Measurements from ENCODE around the gene ITM2C. TPM values are rescaled to one million over a fixed set of nuclear protein-coding genes. Genes with fewer than 3 reads are reported as not detected.
A peak's percentile ranks its signal among the peaks of the same experiment; 100 is the strongest.

Gene ITM2C
- total RNA-seq, 2 donors from 2014 or later: 15.3 to 18.6 TPM

- Mint-ChIP-seq H3K36me3 (ENCODE audit: low read depth) (no peaks in the 10 kb centered on the region), H3K4me3 (no peak overlapping the region), H3K4me1 (peaks cover 9% of the 10 kb centered on the region), H3K27me3 (peaks cover 77% of the 10 kb centered on the region), H3K27ac (no peak overlapping the region)
- no peak for DNase-seq
- H3K9me3 ChIP-seq (ENCODE audit: control insufficient read depth, low read length, poor library complexity, severe bottlenecking): no peaks in the 10 kb centered on the region
- no peak for ATAC-seq
Observed at GRCh38 chr2:230895536-230896345, 31.0 kb downstream of the ITM2C start.

DNA sequence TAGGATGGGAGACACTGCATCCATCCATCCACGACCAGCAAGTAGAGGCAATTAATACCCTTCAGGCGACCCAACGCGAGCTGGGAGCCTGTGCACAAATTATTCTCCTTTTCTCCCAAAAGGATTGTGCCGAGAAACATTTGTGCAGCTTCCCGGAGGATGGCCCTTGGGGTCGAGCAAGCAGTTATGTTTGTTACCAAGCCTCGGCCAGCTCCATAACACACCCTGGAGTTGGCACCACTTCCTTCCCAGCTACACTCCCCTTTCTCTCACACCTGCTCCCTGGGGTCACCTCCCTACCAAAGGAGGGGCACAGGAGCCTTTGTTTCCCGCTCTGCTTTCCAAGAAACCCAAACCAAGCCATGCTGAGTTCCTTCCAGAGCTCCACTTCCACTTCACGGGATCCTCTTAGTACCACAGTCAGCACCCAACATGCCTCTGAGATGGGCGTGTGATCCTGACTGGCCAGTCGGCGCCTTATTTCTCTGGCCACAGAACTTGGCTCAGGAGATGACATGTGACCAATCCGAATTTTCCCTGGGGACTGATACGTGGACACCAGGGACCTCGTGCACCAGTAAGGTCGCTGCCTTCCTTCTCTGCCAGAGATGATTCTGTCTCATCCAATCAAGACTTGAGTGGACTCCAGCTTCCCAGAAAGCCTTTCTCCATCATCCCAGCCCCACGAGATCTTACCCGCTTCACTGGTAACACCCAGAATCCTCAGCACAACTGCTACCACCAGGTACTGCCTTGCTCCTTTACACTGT, 31.8 kb downstream of the ITM2C start:
- H3K9me3 ChIP-seq (ENCODE audit: control insufficient read depth, low read length, poor library complexity, severe bottlenecking): no peaks in the 10 kb centered on the region
- ATAC-seq (no peak), DNase-seq (no peak)
- H3K36me3 Mint-ChIP-seq (ENCODE audit: low read depth): no peaks in the 10 kb centered on the region
- H3K4me1 Mint-ChIP-seq: peaks cover 7% of the 10 kb centered on the region
- H3K27me3 Mint-ChIP-seq: peaks cover 75% of the 10 kb centered on the region
- H3K4me3 Mint-ChIP-seq: no peak overlapping the region
- H3K27ac Mint-ChIP-seq: no peak overlapping the region

- no peaks in the 10 kb centered on the region for H3K36me3 Mint-ChIP-seq (ENCODE audit: low read depth)
- ATAC-seq (no peak), DNase-seq (no peak)
- H3K27me3 Mint-ChIP-seq: peaks cover 59% of the 10 kb centered on the region
- H3K4me1 Mint-ChIP-seq: peaks cover 11% of the 10 kb centered on the region
- H3K9me3 ChIP-seq (ENCODE audit: control insufficient read depth, low read length, poor library complexity, severe bottlenecking): no peaks in the 10 kb centered on the region
- H3K4me3 Mint-ChIP-seq: no peak overlapping the region
- no peak overlapping the region for H3K27ac Mint-ChIP-seq
Observed at GRCh38 chr2:230898016-230898712, 33.4 kb downstream of the ITM2C start.

- ATAC-seq (no peak), DNase-seq (no peak)
- Mint-ChIP-seq H3K4me3 (no peak overlapping the region), H3K4me1 (peaks cover 11% of the 10 kb centered on the region), H3K27me3 (peaks cover 55% of the 10 kb centered on the region), H3K27ac (no peak overlapping the region), H3K36me3 (ENCODE audit: low read depth) (no peaks in the 10 kb centered on the region)
- H3K9me3 ChIP-seq (ENCODE audit: control insufficient read depth, low read length, poor library complexity, severe bottlenecking): no peaks in the 10 kb centered on the region
Observed at GRCh38 chr2:230898713-230899091, 34.0 kb downstream of the ITM2C start.

- Mint-ChIP-seq H3K4me1 (peaks cover 11% of the 10 kb centered on the region), H3K36me3 (ENCODE audit: low read depth) (no peaks in the 10 kb centered on the region), H3K4me3 (no peak overlapping the region), H3K27me3 (peaks cover 49% of the 10 kb centered on the region), H3K27ac (no peak overlapping the region)
- DNase-seq (no peak), ATAC-seq (no peak)
- no peaks in the 10 kb centered on the region for H3K9me3 ChIP-seq (ENCODE audit: control insufficient read depth, low read length, poor library complexity, severe bottlenecking)
Observed at GRCh38 chr2:230899287-230899686, 34.5 kb downstream of the ITM2C start.

- ATAC-seq: no peak
- Mint-ChIP-seq H3K4me3 (no peak overlapping the region), H3K4me1 (peaks cover 7% of the 10 kb centered on the region), H3K36me3 (ENCODE audit: low read depth) (no peaks in the 10 kb centered on the region), H3K27me3 (peaks cover 44% of the 10 kb centered on the region), H3K27ac (peak overlapping the region; percentile 51)
- H3K9me3 ChIP-seq (ENCODE audit: control insufficient read depth, low read length, poor library complexity, severe bottlenecking): no peaks in the 10 kb centered on the region
- no peak for DNase-seq
Observed at GRCh38 chr2:230899786-230900185, 35.0 kb downstream of the ITM2C start.

DNA sequence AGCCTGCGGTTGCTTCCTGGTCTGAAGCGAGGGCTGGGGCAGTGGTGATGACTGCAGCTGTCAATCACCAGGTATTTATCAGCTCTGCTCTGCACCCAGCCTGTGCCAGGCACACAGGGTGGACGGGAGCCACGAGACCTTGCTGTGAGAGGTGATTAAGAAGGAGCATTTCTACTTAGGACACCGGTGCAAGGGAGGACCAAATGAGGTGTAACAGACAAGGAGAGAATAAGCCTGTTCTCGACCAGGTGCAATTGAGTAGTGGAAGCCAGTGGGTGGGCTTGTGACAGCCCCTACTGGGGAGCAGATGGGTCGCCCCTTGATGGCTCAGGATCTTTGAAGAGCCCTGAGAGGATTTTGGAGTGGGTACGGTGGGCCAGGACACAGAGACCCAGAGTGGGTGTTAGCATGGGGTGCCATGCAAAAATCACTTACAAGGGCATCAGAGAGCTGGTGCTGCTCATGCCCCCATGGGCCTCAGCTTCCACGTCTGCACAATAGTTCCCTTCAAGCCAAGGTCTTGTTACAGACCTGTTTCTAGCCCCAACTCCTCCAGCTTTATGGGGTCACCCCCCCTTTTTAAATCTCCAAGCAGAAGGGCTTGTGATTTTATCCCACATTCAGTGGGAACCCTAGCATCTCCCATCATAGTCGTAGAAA, 35.7 kb downstream of the ITM2C start:
- DNase-seq: no peak
- peak overlapping the region; percentile 51 for H3K27ac Mint-ChIP-seq
- H3K4me1 Mint-ChIP-seq: peaks cover 11% of the 10 kb centered on the region
- no peak for ATAC-seq
- no peaks in the 10 kb centered on the region for H3K36me3 Mint-ChIP-seq (ENCODE audit: low read depth)
- H3K27me3 Mint-ChIP-seq: peaks cover 43% of the 10 kb centered on the region
- H3K9me3 ChIP-seq (ENCODE audit: control insufficient read depth, low read length, poor library complexity, severe bottlenecking): no peaks in the 10 kb centered on the region
- no peak overlapping the region for H3K4me3 Mint-ChIP-seq

DNA sequence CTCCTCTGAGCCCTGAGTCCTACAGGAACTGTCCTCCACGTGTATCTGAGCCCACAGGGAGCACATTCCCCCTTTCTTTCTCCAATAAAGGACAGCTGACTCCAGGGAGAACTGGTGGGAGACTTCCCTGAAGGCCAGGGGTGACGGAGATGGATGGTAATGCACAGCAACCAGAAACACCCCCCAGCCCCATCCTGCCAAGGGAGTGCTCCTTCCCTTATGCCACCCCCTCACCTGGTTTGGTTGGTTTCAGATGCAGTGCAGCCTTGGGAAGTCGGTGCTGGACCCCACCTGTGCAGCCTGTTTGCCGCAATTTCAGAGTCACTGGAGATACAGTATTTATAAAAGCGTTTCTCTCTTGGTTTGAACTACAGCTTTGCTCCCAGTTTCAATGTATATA, 36.3 kb downstream of the ITM2C start:
- peaks cover 13% of the 10 kb centered on the region for H3K4me1 Mint-ChIP-seq
- DNase-seq (no peak), ATAC-seq (no peak)
- no peaks in the 10 kb centered on the region for H3K36me3 Mint-ChIP-seq (ENCODE audit: low read depth)
- no peaks in the 10 kb centered on the region for H3K9me3 ChIP-seq (ENCODE audit: control insufficient read depth, low read length, poor library complexity, severe bottlenecking)
- peaks cover 38% of the 10 kb centered on the region for H3K27me3 Mint-ChIP-seq
- H3K4me3 Mint-ChIP-seq: no peak overlapping the region
- no peak overlapping the region for H3K27ac Mint-ChIP-seq

DNA sequence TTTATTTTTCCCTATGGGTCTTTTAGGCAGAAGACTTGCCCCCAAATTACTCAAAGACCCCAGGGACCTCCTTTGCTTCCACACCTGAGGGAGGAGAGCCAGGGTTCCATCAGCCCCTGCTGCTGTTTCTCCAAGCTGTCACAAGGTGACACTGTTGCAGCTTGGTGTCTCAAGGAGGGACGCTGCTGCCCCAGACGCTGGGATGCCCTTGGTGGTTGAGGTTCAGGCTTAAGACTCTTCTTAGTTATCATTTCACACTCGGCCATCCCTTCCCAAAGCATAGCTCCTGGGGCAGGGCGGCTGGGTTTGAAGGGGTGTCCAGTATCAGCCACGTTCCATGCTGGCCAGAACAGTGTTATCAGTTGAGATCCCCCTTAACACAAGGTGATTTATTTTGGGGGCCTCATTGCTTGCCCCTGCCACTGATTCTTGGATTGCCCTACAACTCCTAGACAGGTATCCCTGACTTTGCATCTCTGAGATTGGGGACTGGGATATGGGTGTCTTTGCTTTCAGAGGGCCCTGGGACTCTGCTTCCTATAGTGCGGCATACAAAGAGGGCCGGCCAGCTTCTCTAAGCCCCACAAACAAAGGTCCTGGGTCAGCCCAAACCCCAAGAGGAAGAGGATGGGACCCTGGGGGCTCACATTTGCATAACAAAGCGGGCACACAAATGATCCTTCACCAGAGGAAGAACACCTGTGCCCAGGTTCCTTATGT, 37.6 kb downstream of the ITM2C start:
- H3K36me3 Mint-ChIP-seq (ENCODE audit: low read depth): no peaks in the 10 kb centered on the region
- no peak overlapping the region for H3K27ac Mint-ChIP-seq
- ATAC-seq (peak; percentile 64), DNase-seq (peak in 1 of 3 donors; percentile 38)
- H3K9me3 ChIP-seq (ENCODE audit: control insufficient read depth, low read length, poor library complexity, severe bottlenecking): no peaks in the 10 kb centered on the region
- peaks cover 16% of the 10 kb centered on the region for H3K4me1 Mint-ChIP-seq
- H3K27me3 Mint-ChIP-seq: peaks cover 27% of the 10 kb centered on the region
- no peak overlapping the region for H3K4me3 Mint-ChIP-seq

GRCh38 chr2:230903231-230904150, 38.7 kb downstream of the ITM2C start:
- Mint-ChIP-seq H3K27ac (no peak overlapping the region), H3K4me1 (peaks cover 20% of the 10 kb centered on the region), H3K27me3 (peaks cover 22% of the 10 kb centered on the region), H3K36me3 (ENCODE audit: low read depth) (no peaks in the 10 kb centered on the region), H3K4me3 (no peak overlapping the region)
- no peaks in the 10 kb centered on the region for H3K9me3 ChIP-seq (ENCODE audit: control insufficient read depth, low read length, poor library complexity, severe bottlenecking)
- ATAC-seq: no peak
- no peak for DNase-seq

DNA sequence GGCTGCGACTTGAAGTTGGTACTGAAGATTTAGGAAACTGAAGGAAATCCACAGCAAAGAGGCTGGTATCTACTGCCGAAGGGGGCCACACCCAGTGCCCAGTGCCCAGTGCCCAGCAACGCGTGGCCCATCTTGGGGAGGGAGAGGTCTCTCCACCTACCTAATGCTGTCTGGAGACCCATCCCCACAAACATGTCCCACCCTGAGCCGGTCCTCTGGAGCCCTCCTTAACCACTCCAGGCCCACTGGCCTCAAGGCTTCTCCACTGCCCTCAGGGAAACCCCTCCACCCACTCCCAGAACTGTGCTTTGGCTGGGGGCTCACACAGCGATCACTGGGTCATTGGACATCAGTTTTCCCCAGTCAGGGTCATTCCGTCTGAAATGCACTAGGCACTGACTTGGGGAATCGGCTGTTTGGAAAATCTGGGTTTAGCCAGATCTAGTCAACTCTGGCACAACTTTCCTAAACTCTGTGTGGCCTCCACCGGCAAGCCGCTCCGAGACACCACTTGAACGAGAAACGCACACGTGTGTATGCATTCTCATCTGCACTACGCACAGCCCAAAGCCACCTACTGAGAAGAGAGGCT, 40.2 kb downstream of the ITM2C start:
- H3K27ac Mint-ChIP-seq: no peak overlapping the region
- H3K4me1 Mint-ChIP-seq: peaks cover 31% of the 10 kb centered on the region
- peaks cover 6% of the 10 kb centered on the region for H3K36me3 Mint-ChIP-seq (ENCODE audit: low read depth)

More for the DNA sequence above, 40.2 kb downstream of the ITM2C start:
- Mint-ChIP-seq H3K27me3 (peaks cover 14% of the 10 kb centered on the region), H3K4me3 (no peak overlapping the region)
- ATAC-seq (no peak), DNase-seq (no peak)
- H3K9me3 ChIP-seq (ENCODE audit: control insufficient read depth, low read length, poor library complexity, severe bottlenecking): no peaks in the 10 kb centered on the region

Measured in T-helper 17 cell (primary cell).